Measurements from ENCODE around the gene MTMR2. TPM values are rescaled to one million over a fixed set of nuclear protein-coding genes. Genes with fewer than 3 reads are reported as not detected.

The MTMR2 gene
- total and polyA plus RNA-seq, 10 of the 15 experiments (the other 5 are each of a cell fraction or from before 2014, with no cell fraction given), result 7.6 to 46.6 (median 22.5) TPM

DNA sequence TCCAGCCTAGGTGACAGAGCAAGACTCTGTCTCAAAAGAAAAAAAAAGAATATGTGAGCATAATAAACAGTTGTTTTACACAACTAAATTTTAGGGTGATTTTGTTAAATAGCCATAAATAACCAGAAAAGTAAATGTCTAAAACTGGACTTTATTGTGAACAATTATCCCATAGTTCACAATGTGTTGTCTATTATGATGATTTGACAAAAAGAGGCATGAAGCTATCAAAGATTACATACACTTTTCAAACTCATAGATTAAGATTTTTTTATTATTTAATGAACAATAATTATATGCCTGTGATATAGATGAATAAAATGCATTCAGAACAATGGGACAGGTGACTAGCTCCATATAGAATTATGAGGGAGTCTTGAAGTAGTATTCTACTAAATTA lies 27.0 kb upstream of the MTMR2 start:
- ChIA-PET RAD21 (ENCODE audit: unreplicated experiment) (no interaction called here), SMC1A (ENCODE audit: uncharacterized antibody, unreplicated experiment) (interaction anchor here (0.9 kb wide), 1 partner anchor 9 kb away, joined by 3 read pairs; no protein-coding TSS in a partner anchor), POLR2A (no interaction called here), CTCF (interaction anchor here (0.8 kb wide), 1 partner anchor 9 kb away, joined by 3 read pairs; no protein-coding TSS in a partner anchor)
- no peaks in the 10 kb centered on the region for H4K20me1 ChIP-seq (ENCODE audit: control insufficient read depth, insufficient read depth)
- no peak overlapping the region for H3K9ac ChIP-seq (ENCODE audit: control insufficient read depth, insufficient read depth, low read length)
- FAIRE-seq (no peak), DNase-seq (ENCODE audit: low read depth, low spot score) (no peak), ATAC-seq (no peak)
- BruUV-seq (replicated peaks), result no TSS peak
- TF ChIP-seq RBBP5 (conservative IDR thresholded peaks at IDR 0.05), result no peak
- in situ Hi-C loops (cut with MboI), result no loop called here
- no peak overlapping the region for H3K4me2 ChIP-seq (ENCODE audit: control insufficient read depth, insufficient read depth)
- no peak overlapping the region for H3K4me3 ChIP-seq
- no peaks in the 10 kb centered on the region; the same call in 2 of the 3 replicates for H3K9me3 ChIP-seq (replicated peaks; ENCODE audit: control insufficient read depth, insufficient read depth, low read length)
- H3K4me1 ChIP-seq (ENCODE audit: control insufficient read depth, insufficient read depth, low read length), result no peaks in the 10 kb centered on the region
- H2AFZ ChIP-seq (ENCODE audit: control insufficient read depth, low read depth, low read length), result no peak overlapping the region
- no peak overlapping the region for H3K27ac ChIP-seq (ENCODE audit: control insufficient read depth, insufficient read depth)
- H3K27me3 ChIP-seq (replicated peaks in 1 of 2; ENCODE audit: control insufficient read depth in 2 of 2, insufficient read depth in 2 of 2, low read length in 1 of 2), result no peaks in the 10 kb centered on the region
- intact Hi-C loops (cut with micrococcal nuclease; ENCODE audit: unreplicated experiment), result no loop called here
- no peaks in the 10 kb centered on the region for H3K79me2 ChIP-seq (ENCODE audit: control insufficient read depth, insufficient read depth, low read length)
- H3K36me3 ChIP-seq (ENCODE audit: control insufficient read depth in 2 of 2, insufficient read depth in 2 of 2, low read length in 1 of 2), result no peaks in the 10 kb centered on the region

DNA sequence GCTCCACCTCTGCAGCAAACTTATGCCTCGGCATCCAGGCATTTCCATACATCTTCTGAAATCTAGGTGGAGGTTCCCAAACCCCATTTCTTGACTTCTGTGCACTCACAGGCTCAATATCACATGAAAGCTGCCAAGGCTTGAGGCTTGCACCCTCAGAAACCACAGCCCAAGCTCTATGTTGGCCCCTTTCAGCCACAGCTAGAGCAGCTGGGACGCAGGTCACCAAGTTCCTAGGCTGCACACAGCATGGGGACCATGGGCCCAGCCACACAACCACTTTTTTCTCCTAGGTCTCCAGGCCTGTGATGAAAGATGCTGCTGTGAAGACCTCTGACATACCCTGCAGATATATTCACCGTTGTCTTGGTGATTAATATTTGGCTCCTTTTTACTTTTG lies 24.7 kb upstream of the MTMR2 start:
- Histone ChIP-seq H3K36me3 (ENCODE audit: control insufficient read depth in 2 of 2, insufficient read depth in 2 of 2, low read length in 1 of 2) (no peaks in the 10 kb centered on the region), H3K4me1 (ENCODE audit: control insufficient read depth, insufficient read depth, low read length) (no peaks in the 10 kb centered on the region), H3K9me3 (replicated peaks; ENCODE audit: control insufficient read depth, insufficient read depth, low read length) (peaks cover 8% of the 10 kb centered on the region; the same call in 2 of the 3 replicates), H3K27me3 (replicated peaks in 1 of 2; ENCODE audit: control insufficient read depth in 2 of 2, insufficient read depth in 2 of 2, low read length in 1 of 2) (no peaks in the 10 kb centered on the region), H3K4me2 (ENCODE audit: control insufficient read depth, insufficient read depth) (no peak overlapping the region), H2AFZ (ENCODE audit: control insufficient read depth, low read depth, low read length) (no peak overlapping the region), H3K9ac (ENCODE audit: control insufficient read depth, insufficient read depth, low read length) (no peak overlapping the region), H4K20me1 (ENCODE audit: control insufficient read depth, insufficient read depth) (no peaks in the 10 kb centered on the region), H3K79me2 (ENCODE audit: control insufficient read depth, insufficient read depth, low read length) (no peaks in the 10 kb centered on the region), H3K27ac (ENCODE audit: control insufficient read depth, insufficient read depth) (no peak overlapping the region), H3K4me3 (no peak overlapping the region)
- FAIRE-seq (no peak), DNase-seq (ENCODE audit: low read depth, low spot score) (no peak), ATAC-seq (no peak)
- ChIA-PET SMC1A (ENCODE audit: uncharacterized antibody, unreplicated experiment) (no interaction called here), CTCF (no interaction called here), POLR2A (no interaction called here), RAD21 (ENCODE audit: unreplicated experiment) (no interaction called here)
- in situ Hi-C loops (cut with MboI), result no loop called here
- intact Hi-C loops (cut with micrococcal nuclease; ENCODE audit: unreplicated experiment), result no loop called here
- BruUV-seq (replicated peaks), result no TSS peak
- 20% methylated on average over 3 of the region's 3 CpGs for WGBS (ENCODE audit: insufficient coverage, insufficient replicate concordance, low lambda C conversion rate, missing lambda C conversion rate)
- TF ChIP-seq POLR2A (IDR thresholded peaks at IDR 0.05; ENCODE audit: low read depth, low read length), result no peak
- TF ChIP-seq TCF12 (IDR thresholded peaks at IDR 0.05; ENCODE audit: low read depth, low read length), result no peak
- no peak for TF ChIP-seq RAD21 (IDR thresholded peaks at IDR 0.05; ENCODE audit: insufficient read depth, low read depth, low read length)
- TF ChIP-seq SP1 (IDR thresholded peaks at IDR 0.05; ENCODE audit: low read depth, low read length), result no peak
